Measurements from ENCODE around the gene ZNF543. TPM values are rescaled to one million over a fixed set of nuclear protein-coding genes. Genes with fewer than 3 reads are reported as not detected.

Gene ZNF543
- total and polyA plus RNA-seq, 2 of the 8 experiments (the other 6 are each of a cell fraction or from before 2014, with no cell fraction given): 1.8 to 9.0 TPM

DNA sequence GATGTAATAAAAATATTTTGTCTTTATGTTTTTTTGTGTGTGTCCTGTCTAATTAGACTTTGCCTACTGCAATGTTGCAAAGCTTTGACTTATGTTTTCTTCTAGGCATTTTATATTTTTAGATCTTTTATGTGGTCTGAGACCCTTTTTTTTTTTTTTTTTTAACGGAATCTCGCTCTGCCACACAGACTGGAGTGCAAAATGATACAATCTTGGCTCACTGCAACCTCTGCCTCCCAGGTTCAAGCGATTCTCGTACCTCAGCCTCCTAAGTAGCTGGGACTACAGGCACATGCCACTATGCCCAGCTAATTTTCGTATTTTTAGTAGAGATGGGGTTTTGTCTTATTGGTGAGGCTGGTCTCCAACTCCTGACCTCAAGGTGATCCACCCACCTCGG, 22.3 kb downstream of the ZNF543 start (continued):
- TF ChIP-seq HDAC2 (IDR thresholded peaks at IDR 0.05; ENCODE audit: borderline replicate concordance in 1 of 2, low read depth in 2 of 2, low read length in 2 of 2) (no peak), TAF1 (IDR thresholded peaks at IDR 0.05; ENCODE audit: low read depth, low read length) (no peak)

Data from H1 (cell line).